A549 (cell line): ENCODE data around the gene HS3ST5. TPM values are rescaled to one million over a fixed set of nuclear protein-coding genes. Genes with fewer than 3 reads are reported as not detected.

Experiments used
- ATAC-seq, 2 experiments: fragments of 200-7000 bp in 1 of 2; fragments of >200 bp in 1 of 2; cut with Nextera tagmentation in 1 of 2; cut with Tn5 transposase in 1 of 2; 3 replicates each; pipeline versions ENCODE4 v1.8.0 to v1.9.1; 2018 to 2020; ENCODE audit warnings: mild to moderate bottlenecking in 1 of 2, moderate library complexity in 1 of 2
- CTCF ChIA-PET: fragments of 300-600 bp; sonication (Branson Sonifier 250); formaldehyde crosslinking; extraction: SDS; loops from one replicate; lab custom pipeline; 2021; ENCODE audit warnings: antibody characterized with exemption, inconsistent platforms; lab: Yijun Ruan, JAX
- POLR2A ChIA-PET: fragments of 350-600 bp; formaldehyde crosslinking; extraction: SDS; loops from one replicate; lab custom pipeline; 2021; ENCODE audit warnings: antibody characterized with exemption, inconsistent platforms; lab: Yijun Ruan, JAX
- DNase-seq, 2 experiments: peaks; one replicate each; pipeline versions ENCODE4 v3.0.0 to v3.0.0-alpha.2; 2011 to 2016; ENCODE audit warnings: low read depth in 1 of 2, low spot score in 1 of 2
- FAIRE-seq: peaks from 2 replicates; lab custom pipeline; 2011; peaks lifted over from hg19 to GRCh38; lab: Jason Lieb, UNC
- H3K27ac ChIP-seq, 2 experiments: fragments of >200 bp; sonication (Bioruptor Twin); formaldehyde crosslinking; 3 replicates each; pipeline ENCODE4 v1.5.1; 2016 to 2017
- H3K4me1 ChIP-seq: fragments of >200 bp; sonication (Bioruptor Twin); formaldehyde crosslinking; 3 replicates; pipeline ENCODE4 v1.6.1; 2016
- H3K4me2 ChIP-seq: fragments of >200 bp; sonication (Bioruptor Twin); formaldehyde crosslinking; 3 replicates; pipeline ENCODE4 v1.6.1; 2016
- H3K4me3 ChIP-seq: fragments of >200 bp; sonication (Bioruptor Twin); formaldehyde crosslinking; 3 replicates; pipeline ENCODE4 v1.5.1; 2016
- H3K9me3 ChIP-seq: fragments of >200 bp; sonication (Bioruptor Twin); formaldehyde crosslinking; 3 replicates; pipeline ENCODE4 v1.6.1; 2016
- BHLHE40 ChIP-seq: IDR thresholded peaks from 2 replicates; pipeline ENCODE4 v1.6.1; 2012; ENCODE audit warnings: low read depth, low read length, inconsistent platforms
- CBX8 ChIP-seq: fragments of 200-600 bp; sonication (generic); IDR thresholded peaks from 2 replicates; pipeline ENCODE4 v1.6.1; 2016
- CEBPB ChIP-seq, 2 experiments: fragments of >200 bp in 1 of 2; sonication (Bioruptor Twin) in 1 of 2; formaldehyde crosslinking in 1 of 2; IDR thresholded peaks; 2 replicates each; pipeline ENCODE4 v1.6.1; 2012 to 2016
- CHD2 ChIP-seq: fragments of 150-350 bp; IDR thresholded peaks from 2 replicates; pipeline ENCODE4 v1.6.1; 2014; ENCODE audit warnings: low read length; ENCODE audit not compliant: partially characterized antibody
- CHD4 ChIP-seq: fragments of 200-600 bp; sonication (generic); IDR thresholded peaks from 2 replicates; pipeline ENCODE4 v1.6.1; 2016; ENCODE audit warnings: antibody characterized with exemption, mild to moderate bottlenecking, borderline replicate concordance
- E2F6 ChIP-seq: IDR thresholded peaks from 2 replicates; pipeline ENCODE4 v1.6.1; 2012; ENCODE audit warnings: low read depth, borderline replicate concordance
- EP300 ChIP-seq, 2 experiments: fragments of >200 bp; sonication (Bioruptor Twin); formaldehyde crosslinking; IDR thresholded peaks; 2 replicates in 1 of 2; 3 replicates in 1 of 2; pipeline ENCODE4 v1.6.1; 2016 to 2017
- FOSL2 ChIP-seq, 2 experiments: fragments of 450-650 bp in 1 of 2; fragments of >200 bp in 1 of 2; sonication (Bioruptor Twin) in 1 of 2; formaldehyde crosslinking; IDR thresholded peaks; 2 replicates each; pipeline versions ENCODE4 v1.5.0 to v1.6.1; 2016 to 2020; ENCODE audit warnings: mild to moderate bottlenecking in 1 of 2, moderate library complexity in 1 of 2
- GATA3 ChIP-seq: IDR thresholded peaks from 2 replicates; pipeline ENCODE4 v1.6.1; 2012; ENCODE audit warnings: borderline replicate concordance
- JUNB ChIP-seq: fragments of >200 bp; sonication (Bioruptor Twin); formaldehyde crosslinking; IDR thresholded peaks from 2 replicates; pipeline ENCODE4 v1.6.1; 2016
- KDM5A ChIP-seq: fragments of 200-600 bp; sonication (generic); IDR thresholded peaks from 2 replicates; pipeline ENCODE4 v1.6.1; 2016; ENCODE audit warnings: antibody characterized with exemption, mild to moderate bottlenecking
- MAFK ChIP-seq: fragments of 450-650 bp; IDR thresholded peaks from 2 replicates; pipeline ENCODE4 v1.6.1; 2014; ENCODE audit not compliant: partially characterized antibody
- PHF8 ChIP-seq: fragments of 200-600 bp; sonication (generic); IDR thresholded peaks from 2 replicates; pipeline ENCODE4 v1.6.1; 2016; ENCODE audit warnings: low read depth, mild to moderate bottlenecking, antibody characterized with exemption, moderate library complexity, borderline replicate concordance
- POLR2AphosphoS2 ChIP-seq: conservative IDR thresholded peaks from 2 replicates; pipeline ENCODE4 v1.6.1; 2012; ENCODE audit warnings: low read length, improper control_type of control experiment, inconsistent platforms
- RAD21 ChIP-seq, 2 experiments: fragments of >200 bp in 1 of 2; sonication (Bioruptor Twin) in 1 of 2; formaldehyde crosslinking in 1 of 2; IDR thresholded peaks in 1 of 2; conservative IDR thresholded peaks in 1 of 2; 2 replicates in 1 of 2; 3 replicates in 1 of 2; pipeline ENCODE4 v1.6.1; 2012 to 2018; ENCODE audit warnings: inconsistent platforms in 1 of 2
- REST ChIP-seq: fragments of 200-600 bp; sonication (generic); IDR thresholded peaks from 2 replicates; pipeline ENCODE4 v1.6.1; 2016; ENCODE audit warnings: antibody characterized with exemption, mild to moderate bottlenecking, moderate library complexity
- RFX5 ChIP-seq: fragments of 450-650 bp; IDR thresholded peaks from 2 replicates; pipeline ENCODE4 v1.7.1; 2014; ENCODE audit warnings: antibody characterized with exemption, mild to moderate bottlenecking, moderate library complexity
- SMC3 ChIP-seq: fragments of >200 bp; sonication (Bioruptor Twin); formaldehyde crosslinking; IDR thresholded peaks from 3 replicates; pipeline ENCODE4 v1.6.1; 2018; ENCODE audit warnings: inconsistent platforms
- SREBF2 ChIP-seq: fragments of 450-650 bp; IDR thresholded peaks from 2 replicates; pipeline ENCODE4 v1.6.1; 2014; ENCODE audit warnings: mild to moderate bottlenecking, moderate library complexity
- TFCP2L1 ChIP-seq: fragments of 250-450 bp; sonication (Bioruptor Pico); IDR thresholded peaks from 2 replicates; pipeline ENCODE4 v1.5.0; 2021; ENCODE audit warnings: mild to moderate bottlenecking
- ZC3H11A ChIP-seq: fragments of 450-650 bp; IDR thresholded peaks from 2 replicates; pipeline ENCODE4 v1.6.1; 2014; ENCODE audit warnings: antibody characterized with exemption, mild to moderate bottlenecking
- ZFP36 ChIP-seq: fragments of 450-650 bp; IDR thresholded peaks from 2 replicates; pipeline ENCODE4 v1.6.1; 2014; ENCODE audit warnings: borderline replicate concordance; ENCODE audit not compliant: partially characterized antibody
- ZNF302 ChIP-seq: fragments of 250-450 bp; sonication (Bioruptor Pico); IDR thresholded peaks from 2 replicates; pipeline ENCODE4 v1.9.0; 2021; ENCODE audit warnings: inconsistent platforms, mild to moderate bottlenecking, moderate library complexity
- ZSCAN20 ChIP-seq: fragments of 250-450 bp; sonication (Bioruptor Pico); IDR thresholded peaks from 2 replicates; pipeline ENCODE4 v1.8.0; 2022; ENCODE audit warnings: mild to moderate bottlenecking, moderate library complexity
- WGBS: methylation state at CpG from one replicate; pipeline ENCODE4 v1.1.6; 2017; ENCODE audit errors: missing lambda C conversion rate; 5-methylcytosine and 5-hydroxymethylcytosine counted together
- polyA plus RNA-seq, 4 experiments: library from polyadenylated mRNA; depleted of rRNA in 3 of 4; stranded (reverse); fragments of >200 nt; fragmentation: RNase III in 1 of 4; extraction: RNeasy Plus Mini Kit Qiagen cat#74134 plus additional on column Dnase treatment in 1 of 4; gene quantifications; 2 replicates in 3 of 4; 3 replicates in 1 of 4; pipeline ENCODE4 v1.2.3, GENCODE V29; 2011 to 2017
- TF ChIP-seq, protein P1 (sequence below): IDR thresholded peaks from 2 replicates; pipeline ENCODE4 v1.6.1; 2012
- TF ChIP-seq, protein P2 (sequence below): fragments of 250-450 bp; sonication (Bioruptor Pico); IDR thresholded peaks from 2 replicates; pipeline ENCODE4 v1.5.0; 2020; ENCODE audit warnings: low read depth, mild to moderate bottlenecking, moderate library complexity
- TF ChIP-seq, protein P3 (sequence below): fragments of 450-650 bp; IDR thresholded peaks from 2 replicates; pipeline ENCODE4 v1.6.1; 2014; ENCODE audit warnings: antibody characterized with exemption

The HS3ST5 gene
- polyA plus RNA-seq, 2 of the 4 experiments (the other 2 are of a cell fraction): not detected

- FAIRE-seq (no peak), DNase-seq (no peak), ATAC-seq (no peak)
- TF ChIP-seq POLR2AphosphoS2: no peak
- TF ChIP-seq PHF8: no peak
- TF ChIP-seq E2F6: no peak
- no peak for TF ChIP-seq CHD4
- TF ChIP-seq CEBPB (IDR thresholded peaks at IDR 0.05): no peak
- TF ChIP-seq REST: no peak
- TF ChIP-seq SMC3: no peak
- no peak for TF ChIP-seq GATA3
- no peak for TF ChIP-seq EP300 (IDR thresholded peaks at IDR 0.05)
- TF ChIP-seq CHD2: no peak
- TF ChIP-seq JUNB: no peak
- no peak for TF ChIP-seq ZNF302 (CRISPR knock-in tag)
- TF ChIP-seq KDM5A: no peak
- TF ChIP-seq MAFK: no peak
- no peak overlapping the region for H3K4me2 ChIP-seq
- H3K4me1 ChIP-seq: no peaks in the 10 kb centered on the region
- no peak overlapping the region for H3K27ac ChIP-seq
- POLR2A ChIA-PET: no interaction called here
- H3K4me3 ChIP-seq: no peak overlapping the region
- H3K9me3 ChIP-seq: no peaks in the 10 kb centered on the region
- CTCF ChIA-PET: interaction anchor here (1.3 kb wide), 1 partner anchor 217 kb away, joined by 3 read pairs; no protein-coding TSS in a partner anchor
- WGBS: 14% methylated on average over 5 of the region's 5 CpGs
These were observed 220.7 kb downstream of the HS3ST5 start for GRCh38 chr6:114121913-114122662.

DNA sequence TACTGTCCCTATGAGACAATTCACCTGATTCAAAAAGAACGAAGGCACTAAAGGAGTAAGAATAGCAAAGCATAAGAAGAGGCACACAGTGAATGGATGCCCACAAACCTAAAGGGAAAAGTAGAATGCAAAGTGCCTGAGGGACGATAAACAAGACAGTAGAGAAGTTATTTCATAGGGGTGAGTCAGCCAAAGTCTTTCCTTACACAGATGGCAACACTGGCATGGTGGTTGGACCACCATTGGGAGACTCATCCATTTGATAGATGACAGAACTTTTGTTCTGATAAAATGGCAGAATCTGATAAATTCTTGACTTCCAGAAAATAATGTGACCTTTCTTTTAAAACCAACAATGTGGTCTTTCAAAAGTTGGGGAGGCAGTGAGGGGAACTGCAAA, 223.8 kb downstream of the HS3ST5 start:
- DNase-seq (no peak), ATAC-seq (no peak), FAIRE-seq (no peak)
- H3K27ac ChIP-seq: no peak overlapping the region
- ChIA-PET CTCF (no interaction called here), POLR2A (no interaction called here)
- H3K9me3 ChIP-seq: no peaks in the 10 kb centered on the region
- no peak overlapping the region for H3K4me3 ChIP-seq
- WGBS: 0% methylated on average over 2 of the region's 2 CpGs
- H3K4me2 ChIP-seq: no peak overlapping the region
- TF ChIP-seq KDM5A (no peak), SREBF2 (no peak), ZFP36 (no peak), RAD21 (conservative IDR thresholded peaks at IDR 0.05 in 1 of 2, IDR thresholded peaks at IDR 0.05 in 1 of 2) (no peak), ZSCAN20 (CRISPR knock-in tag) (no peak), CBX8 (no peak), EP300 (IDR thresholded peaks at IDR 0.05) (no peak), SMC3 (no peak), ZC3H11A (no peak)
- TF ChIP-seq, protein P1, sequence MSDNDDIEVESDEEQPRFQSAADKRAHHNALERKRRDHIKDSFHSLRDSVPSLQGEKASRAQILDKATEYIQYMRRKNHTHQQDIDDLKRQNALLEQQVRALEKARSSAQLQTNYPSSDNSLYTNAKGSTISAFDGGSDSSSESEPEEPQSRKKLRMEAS: no peak
- no peaks in the 10 kb centered on the region for H3K4me1 ChIP-seq

DNA sequence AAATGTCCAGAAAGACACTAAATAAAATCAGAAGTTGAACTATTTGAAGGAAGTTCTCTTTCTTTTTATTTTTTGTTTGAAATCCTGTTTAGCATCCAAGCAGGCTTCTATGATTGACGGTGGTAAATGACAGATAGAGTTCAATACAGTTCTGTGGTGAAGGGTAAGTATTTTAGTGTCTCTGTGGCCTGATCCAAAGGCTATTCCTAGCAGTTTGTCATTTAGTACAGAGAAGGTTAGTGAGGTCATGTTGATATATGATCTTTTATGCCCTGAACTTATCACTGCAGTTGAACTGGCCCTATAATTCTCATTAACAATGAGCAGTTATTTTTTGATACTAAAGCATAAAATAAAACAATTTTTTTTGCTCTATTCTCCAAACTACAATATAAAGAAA, 227.2 kb downstream of the HS3ST5 start:
- H3K27ac ChIP-seq: no peak overlapping the region
- whole genome bisulfite sequencing: 31% methylated on average over 1 of the region's 1 CpG
- CTCF ChIA-PET: no interaction called here
- DNase-seq (no peak), FAIRE-seq (no peak), ATAC-seq (no peak)
- H3K4me1 ChIP-seq: no peaks in the 10 kb centered on the region
- no peak overlapping the region for H3K4me3 ChIP-seq
- H3K4me2 ChIP-seq: no peak overlapping the region
- no peak for TF ChIP-seq RFX5
- no peak for TF ChIP-seq BHLHE40
- no peak for TF ChIP-seq PHF8
- no peak for TF ChIP-seq FOSL2 (IDR thresholded peaks at IDR 0.05)
- TF ChIP-seq FOSL2 (CRISPR knock-in tag; IDR thresholded peaks at IDR 0.05): no peak
- TF ChIP-seq, protein P2, sequence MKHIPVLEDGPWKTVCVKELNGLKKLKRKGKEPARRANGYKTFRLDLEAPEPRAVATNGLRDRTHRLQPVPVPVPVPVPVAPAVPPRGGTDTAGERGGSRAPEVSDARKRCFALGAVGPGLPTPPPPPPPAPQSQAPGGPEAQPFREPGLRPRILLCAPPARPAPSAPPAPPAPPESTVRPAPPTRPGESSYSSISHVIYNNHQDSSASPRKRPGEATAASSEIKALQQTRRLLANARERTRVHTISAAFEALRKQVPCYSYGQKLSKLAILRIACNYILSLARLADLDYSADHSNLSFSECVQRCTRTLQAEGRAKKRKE (CRISPR knock-in tag): no peak
- no peak for TF ChIP-seq POLR2AphosphoS2
- TF ChIP-seq, protein P3, sequence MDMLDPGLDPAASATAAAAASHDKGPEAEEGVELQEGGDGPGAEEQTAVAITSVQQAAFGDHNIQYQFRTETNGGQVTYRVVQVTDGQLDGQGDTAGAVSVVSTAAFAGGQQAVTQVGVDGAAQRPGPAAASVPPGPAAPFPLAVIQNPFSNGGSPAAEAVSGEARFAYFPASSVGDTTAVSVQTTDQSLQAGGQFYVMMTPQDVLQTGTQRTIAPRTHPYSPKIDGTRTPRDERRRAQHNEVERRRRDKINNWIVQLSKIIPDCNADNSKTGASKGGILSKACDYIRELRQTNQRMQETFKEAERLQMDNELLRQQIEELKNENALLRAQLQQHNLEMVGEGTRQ: no peak
- no peak for TF ChIP-seq TFCP2L1 (CRISPR knock-in tag)
- POLR2A ChIA-PET: no interaction called here
- H3K9me3 ChIP-seq: no peaks in the 10 kb centered on the region
